Panc1 (cell line): ENCODE data around the gene FBXO47. TPM values are rescaled to one million over a fixed set of nuclear protein-coding genes. Genes with fewer than 3 reads are reported as not detected.

Source experiments
- ATAC-seq: fragments of 200-7000 bp; cut with Tn5 transposase; 2 replicates; pipeline ENCODE4 v1.9.1; 2020; ENCODE audit warnings: mild to moderate bottlenecking, moderate library complexity
- BruUV-seq: library from RNA; stranded (reverse); fragments of 400-500 nt; replicated peaks from 2 replicates; lab custom pipeline; 2021; lab: Mats Ljungman, UMichigan
- CTCF ChIA-PET: fragments of 300-600 bp; sonication (Branson Sonifier 250); formaldehyde crosslinking; loops from one replicate; lab custom pipeline; 2022; ENCODE audit warnings: antibody characterized with exemption; lab: Charles Lee
- POLR2A ChIA-PET: fragments of 300-600 bp; sonication (Branson Sonifier 250); formaldehyde crosslinking; loops from one replicate; lab custom pipeline; 2022; ENCODE audit warnings: antibody characterized with exemption; lab: Charles Lee
- DNase-seq: peaks from one replicate; pipeline ENCODE4 v3.0.0-alpha.2; 2010; ENCODE audit warnings: low read depth, low spot score
- H3K27ac ChIP-seq: 2 replicates; pipeline ENCODE4 v1.5.1; 2011; ENCODE audit warnings: mild to moderate bottlenecking, low read length, inconsistent platforms
- H3K27me3 ChIP-seq: fragments of 200-500 bp; sonication (Bioruptor generic); 2 replicates; pipeline ENCODE4 v1.6.0; 2014; ENCODE audit warnings: low read length, inconsistent platforms; ENCODE audit not compliant: control insufficient read depth, insufficient read depth
- H3K36me3 ChIP-seq: fragments of 200-500 bp; sonication (Bioruptor generic); 2 replicates; pipeline ENCODE4 v1.5.1; 2014; ENCODE audit warnings: inconsistent platforms, mild to moderate bottlenecking, low read length, moderate library complexity; ENCODE audit not compliant: control insufficient read depth, insufficient read depth
- H3K4me1 ChIP-seq: 2 replicates; pipeline ENCODE4 v1.5.1; 2011; ENCODE audit warnings: inconsistent platforms, mild to moderate bottlenecking, low read length, moderate library complexity; ENCODE audit not compliant: control insufficient read depth, insufficient read depth
- H3K4me3 ChIP-seq, 2 experiments: 2 replicates each; pipeline ENCODE4 v1.5.1; 2011 to 2012; ENCODE audit warnings: low read depth in 2 of 2, low read length in 2 of 2, mild to moderate bottlenecking in 2 of 2, inconsistent platforms in 1 of 2, moderate library complexity in 1 of 2
- H3K9me3 ChIP-seq: fragments of 200-500 bp; sonication (Bioruptor generic); 2 replicates; pipeline ENCODE4 v1.5.1; 2014; ENCODE audit warnings: low read depth, mild to moderate bottlenecking, inconsistent platforms, low read length, moderate library complexity; ENCODE audit not compliant: control insufficient read depth, insufficient read depth
- POLR2AphosphoS5 ChIP-seq: IDR thresholded peaks from 2 replicates; pipeline ENCODE4 v1.6.1; 2012; ENCODE audit warnings: mild to moderate bottlenecking, low read depth, low read length, moderate library complexity
- REST ChIP-seq, 2 experiments: IDR thresholded peaks; 2 replicates each; pipeline ENCODE4 v1.6.1; 2011 to 2012; ENCODE audit warnings: low read depth in 2 of 2, control low read depth in 1 of 2, low read length in 1 of 2, mild to moderate bottlenecking in 1 of 2, moderate library complexity in 1 of 2; ENCODE audit not compliant: insufficient read depth in 1 of 2
- SIN3A ChIP-seq: IDR thresholded peaks from 2 replicates; pipeline ENCODE4 v1.6.1; 2012; ENCODE audit warnings: low read depth, mild to moderate bottlenecking, low read length, moderate library complexity, borderline replicate concordance; ENCODE audit not compliant: insufficient read depth
- TCF7L2 ChIP-seq: IDR thresholded peaks from 2 replicates; pipeline ENCODE4 v1.6.1; 2011; ENCODE audit warnings: mild to moderate bottlenecking, low read depth, low read length, inconsistent platforms
- in situ Hi-C: cut with HindIII; loops from 2 replicates; pipeline ENCODE4 v1.10.0; 2016; ENCODE audit warnings: low sequenced_read_pairs, low pct_unique_long_range_greater_than_20kb
- intact Hi-C: fragments of 100-400 bp; cut with micrococcal nuclease; formaldehyde crosslinking; loops from one replicate; pipeline ENCODE4 v1.10.0; 2022; ENCODE audit not compliant: unreplicated experiment
- total RNA-seq: library from RNA; stranded (reverse); gene quantifications from one replicate; pipeline ENCODE4 v1.2.1, GENCODE V29; 2021; ENCODE audit not compliant: unreplicated experiment
- TF ChIP-seq, protein P1 (sequence below): fragments of 450-650 bp; IDR thresholded peaks from 2 replicates; pipeline ENCODE4 v1.5.1; 2017; ENCODE audit warnings: mild to moderate bottlenecking

FBXO47 gene
- total RNA-seq, 1 experiment from 2014 or later = not detected

GRCh38 chr17:38984666-38985065 is 17.5 kb upstream of the FBXO47 start:
- Histone ChIP-seq H3K27me3 (no peaks in the 10 kb centered on the region), H3K4me3 (no peak overlapping the region), H3K9me3 (no peaks in the 10 kb centered on the region), H3K4me1 (no peaks in the 10 kb centered on the region), H3K36me3 (no peaks in the 10 kb centered on the region), H3K27ac (no peak overlapping the region)
- ChIA-PET POLR2A (no interaction called here), CTCF (interaction anchor here (0.7 to 2.4 kb wide), 3 partner anchors 169 to 808 kb away, joined by 3 to 17 read pairs (median 4); no protein-coding TSS in a partner anchor)
- ATAC-seq (no peak), DNase-seq (no peak)
- intact Hi-C loops = loop anchor here (5.0 kb wide), 1 partner anchor 168 kb away; the partner anchor contains the start of gene PLXDC1
- no peak for TF ChIP-seq REST (IDR thresholded peaks at IDR 0.05; ENCODE audit: insufficient read depth in 1 of 2, low read depth in 2 of 2, low read length in 1 of 2)
- TF ChIP-seq, protein P1, sequence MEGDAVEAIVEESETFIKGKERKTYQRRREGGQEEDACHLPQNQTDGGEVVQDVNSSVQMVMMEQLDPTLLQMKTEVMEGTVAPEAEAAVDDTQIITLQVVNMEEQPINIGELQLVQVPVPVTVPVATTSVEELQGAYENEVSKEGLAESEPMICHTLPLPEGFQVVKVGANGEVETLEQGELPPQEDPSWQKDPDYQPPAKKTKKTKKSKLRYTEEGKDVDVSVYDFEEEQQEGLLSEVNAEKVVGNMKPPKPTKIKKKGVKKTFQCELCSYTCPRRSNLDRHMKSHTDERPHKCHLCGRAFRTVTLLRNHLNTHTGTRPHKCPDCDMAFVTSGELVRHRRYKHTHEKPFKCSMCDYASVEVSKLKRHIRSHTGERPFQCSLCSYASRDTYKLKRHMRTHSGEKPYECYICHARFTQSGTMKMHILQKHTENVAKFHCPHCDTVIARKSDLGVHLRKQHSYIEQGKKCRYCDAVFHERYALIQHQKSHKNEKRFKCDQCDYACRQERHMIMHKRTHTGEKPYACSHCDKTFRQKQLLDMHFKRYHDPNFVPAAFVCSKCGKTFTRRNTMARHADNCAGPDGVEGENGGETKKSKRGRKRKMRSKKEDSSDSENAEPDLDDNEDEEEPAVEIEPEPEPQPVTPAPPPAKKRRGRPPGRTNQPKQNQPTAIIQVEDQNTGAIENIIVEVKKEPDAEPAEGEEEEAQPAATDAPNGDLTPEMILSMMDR = no peak
- TF ChIP-seq POLR2AphosphoS5 = no peak
- no peak for TF ChIP-seq TCF7L2
- no peak for TF ChIP-seq SIN3A
- no TSS peak for BruUV-seq
- in situ Hi-C loops = no loop called here

DNA sequence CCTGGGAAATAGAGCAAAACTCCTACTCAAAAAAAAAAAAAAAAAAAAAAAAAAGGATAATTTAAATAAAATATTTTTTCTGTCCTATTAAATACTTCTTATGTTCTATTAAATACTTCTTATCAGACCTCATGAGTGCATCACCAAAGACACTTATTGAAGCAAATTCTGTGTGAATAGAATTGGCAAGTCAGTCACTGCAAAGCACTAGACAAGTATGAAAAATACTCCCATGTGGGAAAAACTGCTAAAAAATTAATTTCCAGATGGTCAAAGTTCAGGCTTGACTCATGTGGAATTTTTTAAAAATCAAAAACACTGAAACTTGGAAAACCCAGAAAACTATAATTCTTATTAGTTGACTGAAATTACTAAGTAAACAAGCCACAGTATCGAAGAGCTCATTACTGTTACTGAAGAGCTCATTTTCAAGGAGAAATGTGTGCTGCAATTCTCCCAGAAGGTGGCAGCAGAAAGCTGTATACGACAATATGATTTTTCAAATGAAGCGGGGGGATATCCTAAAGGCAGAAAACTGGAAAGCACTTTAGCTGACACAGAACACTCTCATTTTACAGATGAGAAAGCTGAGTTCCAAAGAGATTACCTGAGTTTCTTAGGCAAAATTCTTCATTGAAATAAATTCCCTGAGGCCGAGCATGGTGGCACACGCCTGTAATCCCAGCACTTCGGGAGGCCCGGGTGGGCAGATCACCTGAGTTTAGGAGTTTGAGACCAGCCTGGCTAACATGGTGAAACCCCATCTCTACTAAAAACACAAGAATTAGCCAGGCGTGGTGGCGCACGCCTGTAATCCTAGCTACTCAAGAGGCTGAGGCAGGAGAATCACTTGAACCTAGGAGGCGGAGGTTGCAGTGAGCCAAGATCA is 15.9 kb upstream of the FBXO47 start:
- TF ChIP-seq, protein P1 = peak; percentile 66
- TF ChIP-seq POLR2AphosphoS5 = no peak
- in situ Hi-C loops (no loop called here), intact Hi-C loops (loop anchor here (5.0 kb wide), 1 partner anchor 169 kb away; the partner anchor contains the start of gene PLXDC1)
- H3K36me3 ChIP-seq = no peaks in the 10 kb centered on the region
- no peaks in the 10 kb centered on the region for H3K9me3 ChIP-seq
- ATAC-seq = peak; percentile 80
- H3K27ac ChIP-seq = no peak overlapping the region
- ChIA-PET POLR2A (no interaction called here), CTCF (interaction anchor here (0.5 to 2.4 kb wide), 12 partner anchors 9 to 262 kb away, joined by 3 to 47 read pairs (median 4); partner anchors contain the start of gene PLXDC1)
- no peaks in the 10 kb centered on the region for H3K4me1 ChIP-seq
- H3K4me3 ChIP-seq = no peak overlapping the region
- no TSS peak for BruUV-seq
- no peaks in the 10 kb centered on the region for H3K27me3 ChIP-seq
- no peak for DNase-seq
